HepG2 (cell line): ENCODE data around the gene TMEM214. TPM values are rescaled to one million over a fixed set of nuclear protein-coding genes. Genes with fewer than 3 reads are reported as not detected.

Experiments
- BRD4 ChIP-seq: sonication (generic); formaldehyde crosslinking; IDR thresholded peaks from 2 replicates; pipeline ENCODE4 v1.4.0; 2020; ENCODE audit warnings: missing genetic modification reagents
- HOXD1 ChIP-seq: sonication (generic); formaldehyde crosslinking; IDR thresholded peaks from 2 replicates; pipeline ENCODE4 v1.5.0; 2020; ENCODE audit warnings: missing genetic modification reagents
- MXD1 ChIP-seq: sonication (generic); formaldehyde crosslinking; IDR thresholded peaks from 2 replicates; pipeline ENCODE4 v1.4.0; 2020; ENCODE audit warnings: mild to moderate bottlenecking, missing genetic modification reagents
- PPARG ChIP-seq: conservative IDR thresholded peaks from 2 replicates; pipeline ENCODE4 v1.6.1; 2016; ENCODE audit warnings: missing biosample characterization, missing genetic modification reagents
- REPIN1 ChIP-seq: sonication (generic); formaldehyde crosslinking; IDR thresholded peaks from 2 replicates; pipeline ENCODE4 v1.8.0; 2022; ENCODE audit warnings: missing genetic modification reagents, low read depth, mild to moderate bottlenecking, borderline replicate concordance
- ZNF136 ChIP-seq: sonication (generic); formaldehyde crosslinking; IDR thresholded peaks from 2 replicates; pipeline ENCODE4 v1.8.1; 2022; ENCODE audit warnings: low read depth, mild to moderate bottlenecking, moderate library complexity, missing genetic modification reagents
- ZNF253 ChIP-seq: sonication (generic); formaldehyde crosslinking; IDR thresholded peaks from 2 replicates; pipeline ENCODE4 v1.8.0; 2022; ENCODE audit warnings: mild to moderate bottlenecking, missing genetic modification reagents, borderline replicate concordance
- ZNF367 ChIP-seq: sonication (generic); formaldehyde crosslinking; IDR thresholded peaks from 2 replicates; pipeline ENCODE4 v1.4.0; 2020; ENCODE audit warnings: missing genetic modification reagents, borderline replicate concordance
- ZNF609 ChIP-seq: sonication (generic); formaldehyde crosslinking; IDR thresholded peaks from 2 replicates; pipeline ENCODE4 v1.4.0; 2020; ENCODE audit warnings: mild to moderate bottlenecking, missing genetic modification reagents, borderline replicate concordance
- ZNF770 ChIP-seq: sonication (generic); formaldehyde crosslinking; IDR thresholded peaks from 2 replicates; pipeline ENCODE4 v1.5.0; 2020; ENCODE audit warnings: mild to moderate bottlenecking, missing genetic modification reagents
- ZNF775 ChIP-seq: sonication (generic); formaldehyde crosslinking; IDR thresholded peaks from 2 replicates; pipeline ENCODE4 v1.4.0; 2020; ENCODE audit warnings: missing genetic modification reagents, mild to moderate bottlenecking, moderate library complexity, borderline replicate concordance
- polyA plus RNA-seq, 8 experiments: library from polyadenylated mRNA; depleted of rRNA in 3 of 8; stranded (reverse) in 7 of 8; unstranded in 1 of 8; fragments of >200 nt; fragmentation: Illumina TruSeq in 4 of 8; extraction: Trizol in 4 of 8; gene quantifications; 2 replicates each; pipeline versions ENCODE4 v1.2.1 to v1.2.3, GENCODE V29; 2011 to 2016; ENCODE audit warnings: low read depth in 4 of 8, missing spikeins in 1 of 8, mixed read lengths in 1 of 8; ENCODE audit not compliant: insufficient read depth in 1 of 8
- total RNA-seq, 5 experiments: library from RNA; depleted of rRNA; stranded (reverse); fragments of >200 nt; fragmentation: Illumina TruSeq; extraction: Trizol; gene quantifications; 2 replicates each; pipeline ENCODE4 v1.2.3, GENCODE V29; 2016; ENCODE audit warnings: low read depth in 1 of 5
- TF ChIP-seq, protein P1 (sequence below): sonication (generic); formaldehyde crosslinking; conservative IDR thresholded peaks from 2 replicates; pipeline ENCODE4 v1.8.1; 2023; ENCODE audit warnings: missing genetic modification reagents
- TF ChIP-seq, protein P2 (sequence below): IDR thresholded peaks from 2 replicates; pipeline ENCODE4 v1.6.1; 2016; ENCODE audit warnings: missing biosample characterization, missing genetic modification reagents, low read depth
- TF ChIP-seq, protein P3 (sequence below): sonication (generic); formaldehyde crosslinking; IDR thresholded peaks from 2 replicates; pipeline ENCODE4 v1.4.0; 2020; ENCODE audit warnings: mild to moderate bottlenecking, low read depth, missing genetic modification reagents

Gene TMEM214
- total and polyA plus RNA-seq, 2 of the 13 experiments (the other 11 are each of a cell fraction or from before 2014, with no cell fraction given), result 58.3 to 132 TPM

DNA sequence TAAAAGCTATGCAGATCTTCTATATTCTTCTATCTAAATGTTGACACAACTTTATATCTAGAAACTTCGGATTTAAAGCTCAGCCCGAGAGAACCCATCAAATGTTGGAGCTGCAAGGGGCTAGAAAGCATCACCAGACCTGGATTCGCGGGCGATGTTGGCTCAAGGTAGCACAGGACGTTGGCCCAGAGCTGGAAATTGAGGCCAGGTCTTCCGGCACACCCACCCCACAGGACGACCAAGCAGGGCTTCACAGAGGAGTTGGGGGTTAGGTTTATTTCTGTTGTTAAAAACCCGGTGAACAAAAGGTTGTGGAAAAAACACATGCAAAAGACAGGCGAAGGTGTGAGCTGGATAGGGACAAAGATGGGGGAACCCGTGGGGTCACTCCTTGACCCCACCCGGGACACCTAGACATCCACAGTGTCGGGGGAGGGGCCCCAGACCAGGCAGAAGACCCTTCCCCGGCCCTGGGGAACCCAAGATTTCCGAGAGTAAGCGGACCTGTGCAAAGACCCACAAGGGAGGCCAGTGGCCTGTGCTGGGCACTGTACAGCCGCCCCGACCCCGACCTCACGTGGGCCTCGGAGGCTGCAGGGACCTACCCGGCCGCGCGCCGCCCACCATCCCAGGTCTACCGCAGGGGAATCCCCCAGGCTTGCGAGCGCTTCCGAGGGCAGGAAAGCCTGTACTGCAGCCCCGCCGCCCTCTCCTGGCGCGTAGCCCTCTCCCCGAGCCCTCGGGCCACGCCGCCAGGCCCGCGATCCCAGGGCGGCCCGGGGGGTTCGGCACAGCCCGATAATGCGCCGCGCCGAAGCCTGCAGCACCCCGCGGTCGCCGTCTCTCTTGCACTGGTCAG lies 16.9 kb downstream of the TMEM214 start (continued):
- TF ChIP-seq MXD1 (CRISPR knock-in tag) (no peak; the same call in 1 of the 2 replicates), ZNF775 (CRISPR knock-in tag) (0 out of 2 replicates have a peak, but pooled peaks have one; percentile 34), ZNF367 (no peak), REPIN1 (CRISPR knock-in tag) (no peak), PPARG (CRISPR knock-in tag) (0 out of 2 replicates have a peak, but pooled peaks have one; percentile 35), ZNF770 (CRISPR knock-in tag) (no peak), BRD4 (CRISPR knock-in tag) (peak; percentile 69; the same call in 1 of the 2 replicates), ZNF609 (CRISPR knock-in tag) (peak; percentile 53; the same call in 1 of the 2 replicates), HOXD1 (peak; percentile 60; the same call in 1 of the 2 replicates), ZNF253 (CRISPR knock-in tag) (0 out of 2 replicates have a peak, but pooled peaks have one; percentile 34), ZNF136 (CRISPR knock-in tag) (0 out of 2 replicates have a peak, but pooled peaks have one; percentile 71)
- TF ChIP-seq, protein P1, sequence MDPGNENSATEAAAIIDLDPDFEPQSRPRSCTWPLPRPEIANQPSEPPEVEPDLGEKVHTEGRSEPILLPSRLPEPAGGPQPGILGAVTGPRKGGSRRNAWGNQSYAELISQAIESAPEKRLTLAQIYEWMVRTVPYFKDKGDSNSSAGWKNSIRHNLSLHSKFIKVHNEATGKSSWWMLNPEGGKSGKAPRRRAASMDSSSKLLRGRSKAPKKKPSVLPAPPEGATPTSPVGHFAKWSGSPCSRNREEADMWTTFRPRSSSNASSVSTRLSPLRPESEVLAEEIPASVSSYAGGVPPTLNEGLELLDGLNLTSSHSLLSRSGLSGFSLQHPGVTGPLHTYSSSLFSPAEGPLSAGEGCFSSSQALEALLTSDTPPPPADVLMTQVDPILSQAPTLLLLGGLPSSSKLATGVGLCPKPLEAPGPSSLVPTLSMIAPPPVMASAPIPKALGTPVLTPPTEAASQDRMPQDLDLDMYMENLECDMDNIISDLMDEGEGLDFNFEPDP (CRISPR knock-in tag), result 0 out of 2 replicates have a peak, but pooled peaks have one; percentile 64
- TF ChIP-seq, protein P2, sequence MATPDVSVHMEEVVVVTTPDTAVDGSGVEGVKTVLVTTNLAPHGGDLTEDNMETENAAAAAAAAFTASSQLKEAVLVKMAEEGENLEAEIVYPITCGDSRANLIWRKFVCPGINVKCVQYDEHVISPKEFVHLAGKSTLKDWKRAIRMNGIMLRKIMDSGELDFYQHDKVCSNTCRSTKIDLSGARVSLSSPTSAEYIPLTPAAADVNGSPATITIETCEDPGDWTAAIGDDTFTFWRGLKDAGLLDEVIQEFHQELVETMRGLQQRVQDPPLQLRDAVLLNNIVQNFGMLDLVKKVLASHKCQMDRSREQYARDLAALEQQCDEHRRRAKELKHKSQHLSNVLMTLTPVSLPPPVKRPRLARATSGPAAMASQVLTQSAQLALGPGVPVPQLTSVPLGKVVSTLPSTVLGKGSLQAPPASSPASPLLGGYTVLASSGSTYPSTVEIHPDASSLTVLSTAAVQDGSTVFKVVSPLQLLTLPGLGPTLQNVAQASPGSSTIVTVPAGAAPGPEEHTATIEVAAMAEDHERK (CRISPR knock-in tag), result no peak
- TF ChIP-seq, protein P3, sequence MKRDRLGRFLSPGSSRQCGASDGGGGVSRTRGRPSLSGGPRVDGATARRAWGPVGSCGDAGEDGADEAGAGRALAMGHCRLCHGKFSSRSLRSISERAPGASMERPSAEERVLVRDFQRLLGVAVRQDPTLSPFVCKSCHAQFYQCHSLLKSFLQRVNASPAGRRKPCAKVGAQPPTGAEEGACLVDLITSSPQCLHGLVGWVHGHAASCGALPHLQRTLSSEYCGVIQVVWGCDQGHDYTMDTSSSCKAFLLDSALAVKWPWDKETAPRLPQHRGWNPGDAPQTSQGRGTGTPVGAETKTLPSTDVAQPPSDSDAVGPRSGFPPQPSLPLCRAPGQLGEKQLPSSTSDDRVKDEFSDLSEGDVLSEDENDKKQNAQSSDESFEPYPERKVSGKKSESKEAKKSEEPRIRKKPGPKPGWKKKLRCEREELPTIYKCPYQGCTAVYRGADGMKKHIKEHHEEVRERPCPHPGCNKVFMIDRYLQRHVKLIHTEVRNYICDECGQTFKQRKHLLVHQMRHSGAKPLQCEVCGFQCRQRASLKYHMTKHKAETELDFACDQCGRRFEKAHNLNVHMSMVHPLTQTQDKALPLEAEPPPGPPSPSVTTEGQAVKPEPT (CRISPR knock-in tag), result no peak
